Transverse colon (tissue), 4 donors: ENCODE data around the gene KCNE1. TPM values are rescaled to one million over a fixed set of nuclear protein-coding genes. Genes with fewer than 3 reads are reported as not detected.

Source experiments
- DNase-seq: peaks from one replicate; pipeline ENCODE4 v3.0.0-alpha.2; 2019
- H3K27ac ChIP-seq, 4 donors: fragments of 200-600 bp; sonication (generic); 2 replicates each; pipeline ENCODE4 v1.5.1; 2016 to 2018; ENCODE audit warnings: inconsistent platforms in 4 of 4
- H3K27me3 ChIP-seq: fragments of 200-600 bp; sonication (generic); 2 replicates; pipeline ENCODE4 v1.5.1; 2017; ENCODE audit warnings: inconsistent platforms
- H3K36me3 ChIP-seq, 4 donors: fragments of 200-600 bp; sonication (generic); 2 replicates each; pipeline ENCODE4 v1.5.1; 2017 to 2019; ENCODE audit warnings: inconsistent platforms in 4 of 4
- H3K4me1 ChIP-seq, 4 donors: fragments of 200-600 bp; sonication (generic); 2 replicates each; pipeline ENCODE4 v1.5.1; 2017 to 2020; ENCODE audit warnings: inconsistent platforms in 4 of 4
- H3K4me3 ChIP-seq, 4 donors: fragments of 200-600 bp; sonication (generic); 1 replicate in 1 of 4; 2 replicates in 3 of 4; pipeline versions ENCODE4 v1.5.1 to v1.6.1; 2017 to 2019; ENCODE audit warnings: inconsistent platforms in 4 of 4
- H3K9me3 ChIP-seq, 2 donors: fragments of 200-600 bp; sonication (generic); 2 replicates each; pipeline ENCODE4 v1.5.1; 2017 to 2019; ENCODE audit warnings: inconsistent platforms in 2 of 2
- CTCF ChIP-seq, 5 experiments: fragments of 200-600 bp in 3 of 5; fragments of 450-650 bp in 2 of 5; sonication (generic) in 3 of 5; IDR thresholded peaks; 1 replicate in 2 of 5; 2 replicates in 3 of 5; pipeline ENCODE4 v1.5.1; 2016 to 2017; ENCODE audit warnings: antibody characterized with exemption in 5 of 5, inconsistent platforms in 3 of 5, mild to moderate bottlenecking in 2 of 5, moderate library complexity in 1 of 5
- EP300 ChIP-seq: sonication (generic); formaldehyde crosslinking; IDR thresholded peaks from one replicate; pipeline ENCODE4 v1.6.1; 2017; ENCODE audit warnings: antibody characterized with exemption, low read depth
- POLR2A ChIP-seq: fragments of 450-650 bp; IDR thresholded peaks from one replicate; pipeline ENCODE4 v1.6.1; 2016; ENCODE audit warnings: antibody characterized with exemption, mild to moderate bottlenecking, moderate library complexity
- POLR2AphosphoS5 ChIP-seq, 3 donors: sonication (generic); formaldehyde crosslinking; IDR thresholded peaks; one replicate each; pipeline ENCODE4 v1.6.1; 2016; ENCODE audit warnings: antibody characterized with exemption in 3 of 3
- WGBS, 2 donors: methylation state at CpG; one replicate each; pipeline ENCODE4 v1.1.5; 2018; ENCODE audit warnings: low coverage in 1 of 2; 5-methylcytosine and 5-hydroxymethylcytosine counted together
- in situ Hi-C, 4 donors: fragments of 200-750 bp; cut with MboI; loops; one replicate each; pipeline versions ENCODE4 v1.15.0 to v1.15.1; 2017; ENCODE audit warnings: low sequenced_read_pairs in 3 of 4, low pct_ligation_motif_present in 1 of 4, low pct_unique_long_range_greater_than_20kb in 1 of 4
- intact Hi-C: fragments of 100-400 bp; cut with DNase I; formaldehyde crosslinking; loops from one replicate; pipeline ENCODE4 v1.15.1; 2023; ENCODE audit warnings: low total_unique reads
- total RNA-seq, 4 donors: library from RNA; depleted of rRNA; stranded (reverse); fragments of >200 nt; gene quantifications; one replicate each; pipeline ENCODE4 v1.1.0, GENCODE V29; 2016

The KCNE1 gene
- total RNA-seq, 4 donors from 2014 or later = 1.5 to 2.6 (median 2.4) TPM; not detected in 1

- Histone ChIP-seq H3K36me3 (no peaks in the 10 kb centered on the region), H3K27ac (peak overlapping the region in 3 of 4 donors; percentile 14 to 78 (median 73)), H3K4me1 (peaks cover 9 to 37% (median 31%) of the 10 kb centered on the region in 4 donors), H3K4me3 (no peak overlapping the region), H3K27me3 (no peaks in the 10 kb centered on the region), H3K9me3 (no peaks in the 10 kb centered on the region)
- intact Hi-C loops = no loop called here
- 80 to 82% methylated on average over 5 to 6 of the region's 6 CpGs for WGBS, 2 donors
- DNase-seq = no peak
- in situ Hi-C loops = no loop called here
- TF ChIP-seq CTCF (IDR thresholded peaks at IDR 0.05) (no peak), EP300 (no peak), POLR2A (no peak), POLR2AphosphoS5 (IDR thresholded peaks at IDR 0.05) (no peak)
These were observed 34.5 kb upstream of the KCNE1 start for GRCh38 chr21:34546542-34546941.

- intact Hi-C loops (no loop called here), in situ Hi-C loops (no loop called here)
- Histone ChIP-seq H3K9me3 (no peaks in the 10 kb centered on the region), H3K4me3 (no peak overlapping the region), H3K4me1 (peaks cover 9 to 35% (median 29%) of the 10 kb centered on the region in 4 donors), H3K27me3 (no peaks in the 10 kb centered on the region), H3K36me3 (no peaks in the 10 kb centered on the region), H3K27ac (peak overlapping the region; percentile 66 to 80 (median 76))
- WGBS, 2 donors = 44 to 46% methylated on average over 3 to 10 of the region's 10 CpGs
- peak in 1 of 3 donors; percentile 23 for TF ChIP-seq POLR2AphosphoS5 (IDR thresholded peaks at IDR 0.05)
- no peak for TF ChIP-seq CTCF (IDR thresholded peaks at IDR 0.05)
- peak; percentile 47 for DNase-seq
These were observed 33.3 kb upstream of the KCNE1 start for GRCh38 chr21:34545079-34545884.

GRCh38 chr21:34544032-34544496 lies 32.1 kb upstream of the KCNE1 start:
- TF ChIP-seq POLR2AphosphoS5 (IDR thresholded peaks at IDR 0.05) (peak in 2 of 3 donors; percentile 61 to 68), POLR2A (no peak), CTCF (IDR thresholded peaks at IDR 0.05) (peak; percentile 53 to 90 (median 63)), EP300 (no peak)
- Histone ChIP-seq H3K4me3 (no peak overlapping the region), H3K27me3 (no peaks in the 10 kb centered on the region), H3K9me3 (no peaks in the 10 kb centered on the region), H3K27ac (peak overlapping the region; percentile 66 to 80 (median 76)), H3K4me1 (peaks cover 9 to 35% (median 29%) of the 10 kb centered on the region in 4 donors), H3K36me3 (no peaks in the 10 kb centered on the region)
- intact Hi-C loops = loop anchor here (5.0 kb wide), 1 partner anchor 38 kb away; no protein-coding TSS in a partner anchor
- in situ Hi-C loops = no loop called here
- 78% methylated on average over 7 of the region's 7 CpGs; no CpG with 5 or more reads in 1 of the 2 donors for WGBS, 2 donors
- peak; percentile 85 for DNase-seq

- WGBS, 2 donors = 68 to 93% methylated on average over 2 to 3 of the region's 3 CpGs
- Histone ChIP-seq H3K36me3 (no peaks in the 10 kb centered on the region), H3K27me3 (no peaks in the 10 kb centered on the region), H3K27ac (peak overlapping the region; percentile 66 to 80 (median 76)), H3K4me3 (no peak overlapping the region), H3K4me1 (peaks cover 9 to 35% (median 29%) of the 10 kb centered on the region in 4 donors), H3K9me3 (no peaks in the 10 kb centered on the region)
- in situ Hi-C loops = no loop called here
- intact Hi-C loops = loop anchor here (5.0 kb wide), 1 partner anchor 39 kb away; no protein-coding TSS in a partner anchor
- peak; percentile 42 for DNase-seq
- TF ChIP-seq POLR2A = peak; percentile 12
- TF ChIP-seq CTCF (IDR thresholded peaks at IDR 0.05) = no peak
- TF ChIP-seq POLR2AphosphoS5 (IDR thresholded peaks at IDR 0.05) = peak in 2 of 3 donors; percentile 25 to 29
- no peak for TF ChIP-seq EP300
These were observed 31.0 kb upstream of the KCNE1 start for GRCh38 chr21:34543017-34543416.
